HG03575 (cell line): ENCODE data around the gene RNF44.
"Not testable (repeated sequence)": the region's sequence is repeated elsewhere in the genome, so short reads cannot be mapped to it uniquely, and the experiment has no call there.

Experiments
- ATAC-seq: cut with Tn5 transposase; IDR thresholded peaks from one replicate; pipeline ENCODE4 v1.9.1; 2021; ENCODE audit not compliant: unreplicated experiment, insufficient number of reproducible peaks, low FRiP score; ENCODE audit errors: extremely low read depth

Gene RNF44

DNA sequence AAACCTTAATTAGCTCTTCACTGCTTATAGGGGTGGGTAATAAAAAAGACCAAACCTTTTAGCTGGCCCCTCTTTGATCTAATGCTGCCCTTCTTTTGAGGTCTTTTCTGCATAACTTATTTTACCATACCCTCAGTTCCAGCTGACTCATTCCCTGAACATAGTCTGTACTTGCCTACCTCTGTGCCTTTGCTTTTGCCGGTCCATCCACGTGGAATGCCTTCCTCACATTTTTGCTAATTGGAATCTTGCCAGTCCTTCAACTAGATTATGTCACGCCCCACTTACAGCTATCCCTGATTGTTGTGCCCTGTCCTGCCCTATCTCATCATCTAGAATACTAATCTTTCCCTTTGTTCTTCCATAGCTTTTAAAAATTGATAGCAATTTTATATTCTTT is 44.8 kb downstream of the RNF44 start:
- no peak for ATAC-seq

- no peak for ATAC-seq
These were observed 45.3 kb downstream of the RNF44 start for GRCh38 chr5:176491901-176492300.

DNA sequence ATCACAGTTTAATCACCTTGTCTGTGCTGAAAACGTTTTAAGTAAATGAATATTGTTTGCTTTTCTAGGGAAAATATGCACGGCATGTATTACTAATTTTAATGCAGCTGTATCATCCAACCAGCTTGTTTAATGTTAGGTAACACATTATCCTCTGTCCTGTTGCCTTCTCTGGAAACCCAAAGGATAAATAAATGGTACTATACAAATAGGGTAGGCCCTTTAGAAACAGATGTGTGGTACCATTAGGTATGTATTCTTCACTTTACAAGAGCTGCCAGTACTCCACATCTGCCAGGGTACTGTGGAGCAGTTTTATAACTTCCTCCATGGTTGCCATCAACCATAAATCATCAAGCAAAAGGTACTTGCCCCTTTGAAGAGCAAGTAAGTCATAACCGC is 46.1 kb downstream of the RNF44 start:
- ATAC-seq, result no peak

- ATAC-seq, result no peak
These were observed 46.9 kb downstream of the RNF44 start for GRCh38 chr5:176490301-176490700.

DNA sequence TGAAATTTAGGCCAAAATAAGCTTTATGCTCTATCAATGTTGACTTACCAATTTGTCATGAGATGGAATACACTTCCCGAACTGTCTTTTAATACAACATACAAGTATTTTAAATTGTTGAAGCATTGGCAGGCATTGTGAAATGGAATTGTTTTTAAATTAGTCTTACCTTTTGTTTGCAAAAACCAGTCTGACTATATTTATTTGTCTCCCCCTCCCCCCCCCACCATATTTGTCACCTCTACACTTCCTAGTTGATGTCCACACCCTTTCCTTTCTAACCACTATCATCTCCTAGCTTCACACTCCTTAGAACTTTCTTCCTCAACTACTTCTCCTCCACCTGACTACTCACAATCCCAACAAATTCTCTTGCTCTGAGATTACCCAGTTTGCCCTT is 48.1 kb downstream of the RNF44 start:
- no peak for ATAC-seq

DNA sequence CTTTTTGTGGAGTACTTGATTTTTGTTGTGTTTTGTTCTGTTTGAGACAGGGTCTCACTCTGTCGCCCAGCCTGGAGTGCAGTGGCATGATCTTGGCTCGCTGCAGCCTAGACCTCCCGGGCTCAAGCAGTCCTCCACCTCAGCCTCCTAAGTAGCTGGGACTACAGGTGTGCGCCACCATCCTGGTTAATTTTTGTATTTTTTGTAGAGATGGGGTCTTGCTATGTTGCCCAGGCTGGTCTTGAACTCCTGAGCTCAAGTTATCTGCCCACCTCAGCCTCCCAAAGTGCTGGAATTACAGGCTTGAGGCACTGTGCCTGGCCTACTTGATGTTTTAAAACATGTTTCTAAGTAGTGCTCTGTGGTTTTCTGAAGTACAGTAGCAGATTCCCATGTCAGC is 50.0 kb downstream of the RNF44 start:
- ATAC-seq, result not testable (repeated sequence)

DNA sequence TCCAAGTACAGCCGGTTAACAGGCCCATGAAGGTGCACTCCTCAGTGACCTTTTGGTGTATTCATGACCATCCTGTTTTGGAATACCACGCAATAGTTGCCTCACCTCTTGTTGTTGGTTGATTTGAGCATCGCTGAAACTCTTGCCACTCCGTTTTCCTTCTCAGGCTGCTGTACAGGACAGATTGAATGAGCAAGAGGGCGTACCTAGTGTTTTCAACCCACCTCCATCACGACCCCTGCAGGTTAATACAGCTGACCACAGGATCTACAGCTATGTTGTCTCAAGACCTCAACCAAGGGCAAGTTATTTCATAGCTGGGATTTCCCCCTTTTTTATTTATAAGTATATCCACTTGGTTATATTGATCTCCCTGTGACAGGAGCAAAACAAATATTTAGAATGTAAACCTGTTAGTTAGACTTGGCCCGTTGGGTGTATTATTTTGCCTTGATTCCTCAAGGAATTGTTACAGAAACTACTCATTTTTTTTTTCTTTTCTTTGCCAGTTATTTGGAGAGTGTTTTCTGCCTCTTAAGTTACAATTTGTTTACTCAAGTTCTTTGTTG is 50.9 kb downstream of the RNF44 start:
- ATAC-seq, result no peak

DNA sequence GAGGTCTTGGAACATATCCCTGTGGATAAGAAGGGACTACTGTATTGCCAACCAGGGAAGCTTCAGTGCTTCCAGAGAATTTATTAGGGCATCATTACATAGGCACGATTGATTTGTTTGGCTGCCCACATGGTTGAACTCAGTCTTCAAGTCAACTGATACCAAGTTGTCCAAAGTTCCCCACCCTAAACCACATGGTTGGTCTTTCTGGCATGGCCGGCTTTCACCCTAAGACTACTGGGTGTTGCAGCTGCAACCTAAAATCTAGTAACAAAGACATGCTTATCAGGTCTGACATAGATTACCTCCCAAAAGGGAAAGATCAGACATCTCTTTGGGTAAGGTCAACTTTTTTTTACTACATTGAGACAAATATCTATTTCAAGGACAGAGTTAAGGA is 52.0 kb downstream of the RNF44 start:
- ATAC-seq, result no peak

- no peak for ATAC-seq
These were observed 55.5 kb downstream of the RNF44 start for GRCh38 chr5:176481711-176482110.
